LNCaP clone FGC (cell line): ENCODE results near the gene GAS7.
"Not testable (repeated sequence)": the region's sequence is repeated elsewhere in the genome, so short reads cannot be mapped to it uniquely, and the experiment has no call there.

Source experiments
- DNase-seq: peaks from one replicate; pipeline ENCODE4 v3.0.0-alpha.2; 2011; ENCODE audit warnings: low read depth
- H3K4me3 ChIP-seq: 2 replicates; pipeline ENCODE4 v1.5.1; 2011; ENCODE audit warnings: mild to moderate bottlenecking, low read depth, low read length, control low read depth
- CTCF ChIP-seq: IDR thresholded peaks from 2 replicates; pipeline ENCODE4 v1.5.1; 2012; ENCODE audit warnings: mild to moderate bottlenecking; ENCODE audit not compliant: control insufficient read depth, insufficient read depth; ENCODE audit errors: extremely low read depth

Gene GAS7

DNA sequence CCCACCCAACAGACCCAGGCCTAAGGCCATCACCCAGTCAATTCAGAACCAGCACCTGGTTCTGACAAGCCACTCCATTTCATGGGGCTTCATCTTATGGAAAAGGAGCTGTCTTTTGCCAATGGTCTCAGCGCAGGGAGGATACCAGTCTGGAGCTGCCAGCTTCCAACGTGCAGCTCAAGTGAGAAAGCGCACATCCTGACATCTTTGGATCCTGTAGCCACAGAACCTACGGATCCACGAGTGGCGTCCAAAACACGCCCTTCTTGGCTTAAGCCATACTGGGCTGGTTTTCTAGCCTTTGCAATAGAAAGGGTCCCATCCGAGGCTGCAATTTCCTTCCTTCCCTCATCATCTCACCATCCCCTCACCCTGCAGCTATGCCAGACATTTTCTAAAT lies 101.8 kb downstream of the GAS7 start:
- H3K4me3 ChIP-seq: no peak overlapping the region
- no peak for TF ChIP-seq CTCF
- DNase-seq: no peak

DNA sequence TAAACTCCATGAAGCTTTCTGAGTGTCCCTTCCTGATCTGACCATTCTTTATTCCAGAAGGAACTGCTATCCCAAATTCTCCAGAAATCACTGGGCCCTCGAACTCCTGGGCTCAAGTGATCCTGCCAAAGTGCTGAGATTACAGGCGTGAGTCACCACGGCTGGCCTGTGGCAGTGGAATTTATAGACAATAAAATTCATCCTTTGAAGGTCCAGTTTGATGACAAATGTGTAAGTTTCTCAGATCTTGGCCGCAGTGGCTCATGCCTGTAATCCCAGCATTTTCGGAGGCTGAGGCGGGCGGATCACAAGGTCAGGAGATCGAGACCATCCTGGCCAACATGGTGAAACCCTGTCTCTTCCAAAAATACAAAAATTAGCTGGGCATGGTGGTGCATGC lies 103.1 kb downstream of the GAS7 start:
- H3K4me3 ChIP-seq: not testable (repeated sequence)
- DNase-seq: peak; percentile 50

GRCh38 chr17:10094797-10095196 lies 103.6 kb downstream of the GAS7 start:
- DNase-seq: no peak
- TF ChIP-seq CTCF: no peak
- no peak overlapping the region for H3K4me3 ChIP-seq

DNA sequence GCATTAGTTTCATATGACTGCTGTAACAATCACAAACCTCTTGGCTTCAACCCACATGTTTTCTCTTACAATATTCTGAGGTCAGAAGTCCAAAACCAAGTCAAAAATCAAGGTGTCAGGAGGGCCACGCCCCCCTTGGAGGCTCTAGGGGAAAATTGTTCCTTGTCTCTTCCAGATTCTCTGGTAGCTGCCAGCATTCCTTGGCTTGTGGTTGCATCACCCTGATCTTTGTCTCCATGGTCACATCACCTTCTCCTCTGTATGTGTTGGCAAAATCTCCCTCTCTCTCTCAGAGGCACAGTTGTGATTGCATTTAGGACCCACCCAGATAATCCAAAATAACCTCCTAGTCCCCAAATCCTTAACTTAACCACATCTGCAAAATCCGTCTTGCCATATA lies 105.8 kb downstream of the GAS7 start:
- DNase-seq: no peak
- no peak for TF ChIP-seq CTCF
- H3K4me3 ChIP-seq: no peak overlapping the region

GRCh38 chr17:10091046-10091445 lies 107.4 kb downstream of the GAS7 start:
- no peak for TF ChIP-seq CTCF
- DNase-seq: no peak
- H3K4me3 ChIP-seq: no peak overlapping the region

DNA sequence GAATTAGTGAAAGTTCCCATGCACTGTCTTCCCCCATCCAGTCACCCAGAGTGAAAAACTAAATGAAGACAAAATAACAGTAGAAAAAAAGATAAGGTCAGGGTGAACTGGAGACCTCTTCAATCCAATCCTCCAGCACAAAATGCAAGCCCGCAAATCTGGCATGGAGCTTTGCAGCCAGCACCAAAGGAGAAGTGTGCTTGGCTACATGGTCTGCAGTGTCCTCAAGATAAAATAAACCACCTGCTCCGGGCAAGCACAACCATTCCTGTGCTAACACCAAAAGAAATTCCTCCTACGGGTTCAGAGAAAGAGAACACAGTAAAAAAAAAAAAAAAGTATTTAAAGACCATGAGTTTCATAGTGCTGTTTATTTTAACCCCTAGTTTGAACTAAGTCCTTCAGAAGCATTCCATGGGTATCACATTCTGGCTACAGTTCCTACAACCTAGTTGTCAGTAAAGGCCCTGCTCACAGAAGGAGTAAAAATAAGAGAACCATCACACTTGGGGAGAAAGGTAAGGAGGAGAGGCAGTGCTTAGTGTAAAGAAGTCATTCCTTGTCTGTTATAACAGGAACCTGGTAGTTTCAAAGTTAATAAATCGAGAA lies 109.1 kb downstream of the GAS7 start:
- no peak for TF ChIP-seq CTCF
- H3K4me3 ChIP-seq: no peak overlapping the region
- DNase-seq: no peak

DNA sequence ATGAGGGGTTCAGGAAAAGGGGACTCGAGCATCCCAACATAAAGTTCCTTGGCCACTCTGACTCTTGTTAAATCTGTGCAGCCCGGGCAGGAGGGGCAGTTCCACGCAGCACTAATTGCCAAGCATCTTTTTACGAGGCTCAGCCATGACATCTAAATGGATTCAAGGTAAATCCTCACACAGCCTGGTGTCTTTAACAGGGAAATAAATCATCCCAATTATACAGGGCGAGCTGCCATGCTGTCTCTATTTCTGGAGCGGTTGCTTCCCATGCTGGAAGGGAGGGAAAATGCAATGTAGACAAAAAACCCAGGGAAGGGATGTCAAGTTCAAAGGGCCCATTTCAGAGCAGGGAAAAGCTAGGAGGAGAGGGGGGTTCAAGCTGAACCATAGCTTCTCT lies 110.0 kb downstream of the GAS7 start:
- DNase-seq: no peak
- no peak overlapping the region for H3K4me3 ChIP-seq
- TF ChIP-seq CTCF: no peak

DNA sequence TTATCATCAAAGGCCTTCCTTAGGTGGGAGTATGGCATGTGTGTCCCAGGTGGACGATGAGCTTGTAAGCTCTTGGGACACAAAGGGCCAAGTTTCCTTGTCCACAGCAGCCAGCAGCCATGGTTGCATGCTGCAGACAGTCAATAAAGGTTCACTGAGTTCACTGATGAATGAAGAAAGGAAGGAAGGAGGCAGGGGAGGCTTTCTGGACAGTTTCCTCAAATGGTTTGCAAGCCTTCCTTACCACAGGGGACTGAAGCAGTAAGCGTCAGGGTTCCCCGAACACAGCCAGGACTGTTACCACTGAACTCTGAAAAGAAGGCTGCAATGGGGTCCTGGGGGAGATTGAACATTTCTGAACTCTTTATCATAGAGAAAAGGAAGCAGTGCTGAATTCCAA lies 111.1 kb downstream of the GAS7 start:
- DNase-seq: no peak
- H3K4me3 ChIP-seq: no peak overlapping the region
- no peak for TF ChIP-seq CTCF
